HepG2 (cell line): ENCODE data around the gene NYAP1. TPM values are rescaled to one million over a fixed set of nuclear protein-coding genes. Genes with fewer than 3 reads are reported as not detected.

Experiments used
- DZIP1 ChIP-seq: sonication (generic); formaldehyde crosslinking; IDR thresholded peaks from 2 replicates; pipeline ENCODE4 v1.5.0; 2020; ENCODE audit warnings: mild to moderate bottlenecking, missing genetic modification reagents
- GABPA ChIP-seq, 2 experiments: IDR thresholded peaks; 2 replicates each; pipeline ENCODE4 v1.6.1; 2011 to 2016; ENCODE audit warnings: low read depth in 2 of 2, low read length in 1 of 2, missing biosample characterization in 1 of 2, missing genetic modification characterization in 1 of 2
- GABPB1 ChIP-seq: IDR thresholded peaks from 2 replicates; pipeline ENCODE4 v1.6.1; 2016; ENCODE audit warnings: mild to moderate bottlenecking, missing genetic modification reagents, moderate library complexity, missing compliant biosample characterization
- HDAC6 ChIP-seq: fragments of 200-600 bp; sonication (generic); IDR thresholded peaks from 2 replicates; pipeline ENCODE4 v1.7.0; 2017; ENCODE audit warnings: mild to moderate bottlenecking, antibody characterized with exemption, low read length, low read depth
- HIC2 ChIP-seq: sonication (generic); formaldehyde crosslinking; IDR thresholded peaks from 2 replicates; pipeline ENCODE4 v1.9.0; 2022; ENCODE audit warnings: low read depth, missing genetic modification reagents
- HIVEP1 ChIP-seq: sonication (generic); formaldehyde crosslinking; IDR thresholded peaks from 2 replicates; pipeline ENCODE4 v1.4.0; 2020; ENCODE audit warnings: mild to moderate bottlenecking, missing genetic modification reagents
- KDM2A ChIP-seq: sonication (generic); formaldehyde crosslinking; IDR thresholded peaks from 2 replicates; pipeline ENCODE4 v1.4.0; 2020; ENCODE audit warnings: low read depth, missing genetic modification reagents, borderline replicate concordance
- LCORL ChIP-seq, 2 experiments: fragments of 450-650 bp in 1 of 2; sonication (generic) in 1 of 2; formaldehyde crosslinking in 1 of 2; IDR thresholded peaks; 2 replicates each; pipeline versions ENCODE4 v1.5.0 to v1.6.1; 2017 to 2020; ENCODE audit warnings: antibody characterized with exemption in 1 of 2, missing genetic modification reagents in 1 of 2
- MIER3 ChIP-seq: IDR thresholded peaks from 2 replicates; pipeline ENCODE4 v1.6.1; 2016; ENCODE audit warnings: missing compliant biosample characterization, borderline replicate concordance
- PTBP1 ChIP-seq: fragments of 200-400 bp; formaldehyde crosslinking; IDR thresholded peaks from 2 replicates; pipeline ENCODE4 v1.6.1; 2018; ENCODE audit warnings: low read length, low read depth; ENCODE audit not compliant: poor library complexity, severe bottlenecking
- RBFOX2 ChIP-seq: fragments of 200-400 bp; formaldehyde crosslinking; IDR thresholded peaks from 2 replicates; pipeline ENCODE4 v1.6.1; 2017; ENCODE audit warnings: low read depth, mild to moderate bottlenecking, low read length
- SAP130 ChIP-seq: IDR thresholded peaks from 2 replicates; pipeline ENCODE4 v1.6.1; 2016; ENCODE audit warnings: low read depth
- TFAP4 ChIP-seq: sonication (generic); IDR thresholded peaks from 2 replicates; pipeline ENCODE4 v1.6.1; 2016; ENCODE audit warnings: low read depth, borderline replicate concordance
- XRCC5 ChIP-seq: fragments of 200-400 bp; formaldehyde crosslinking; optimal IDR thresholded peaks from 2 replicates; pipeline ENCODE3; 2017; ENCODE audit warnings: mild to moderate bottlenecking, low read length
- ZBTB33 ChIP-seq: sonication (generic); formaldehyde crosslinking; IDR thresholded peaks from 2 replicates; pipeline ENCODE4 v1.4.0; 2020; ENCODE audit warnings: missing genetic modification reagents
- ZNF34 ChIP-seq: sonication (generic); formaldehyde crosslinking; IDR thresholded peaks from 2 replicates; pipeline ENCODE4 v1.4.0; 2020; ENCODE audit warnings: mild to moderate bottlenecking, missing genetic modification reagents, borderline replicate concordance
- ZNF530 ChIP-seq: sonication (generic); formaldehyde crosslinking; IDR thresholded peaks from 2 replicates; pipeline ENCODE4 v1.5.0; 2020; ENCODE audit warnings: low read depth, mild to moderate bottlenecking, missing genetic modification reagents
- ZNF547 ChIP-seq: sonication (generic); formaldehyde crosslinking; IDR thresholded peaks from 2 replicates; pipeline ENCODE4 v1.5.1; 2020; ENCODE audit warnings: mild to moderate bottlenecking, missing genetic modification reagents
- ZNF788 ChIP-seq: sonication (generic); formaldehyde crosslinking; IDR thresholded peaks from 2 replicates; pipeline ENCODE4 v1.5.0; 2020; ENCODE audit warnings: mild to moderate bottlenecking, missing genetic modification reagents, borderline replicate concordance
- ZZZ3 ChIP-seq: sonication (generic); formaldehyde crosslinking; IDR thresholded peaks from 2 replicates; pipeline ENCODE4 v1.4.0; 2020; ENCODE audit warnings: missing genetic modification reagents, mild to moderate bottlenecking, borderline replicate concordance
- polyA plus RNA-seq, 8 experiments: library from polyadenylated mRNA; depleted of rRNA in 3 of 8; stranded (reverse) in 7 of 8; unstranded in 1 of 8; fragments of >200 nt; fragmentation: Illumina TruSeq in 4 of 8; extraction: Trizol in 4 of 8; gene quantifications; 2 replicates each; pipeline versions ENCODE4 v1.2.1 to v1.2.3, GENCODE V29; 2011 to 2016; ENCODE audit warnings: low read depth in 4 of 8, missing spikeins in 1 of 8, mixed read lengths in 1 of 8; ENCODE audit not compliant: insufficient read depth in 1 of 8
- total RNA-seq, 5 experiments: library from RNA; depleted of rRNA; stranded (reverse); fragments of >200 nt; fragmentation: Illumina TruSeq; extraction: Trizol; gene quantifications; 2 replicates each; pipeline ENCODE4 v1.2.3, GENCODE V29; 2016; ENCODE audit warnings: low read depth in 1 of 5

The NYAP1 gene
- total and polyA plus RNA-seq, 2 of the 13 experiments (the other 11 are each of a cell fraction or from before 2014, with no cell fraction given), result 0.15 to 0.46 TPM

GRCh38 chr7:100465702-100466311 lies 17.9 kb upstream of the NYAP1 start (continued):
- TF ChIP-seq GABPA (IDR thresholded peaks at IDR 0.05; ENCODE audit: low read depth, low read length) (peak; percentile 22; the same call in 1 of the 2 replicates), GABPA (CRISPR knock-in tag; IDR thresholded peaks at IDR 0.05; ENCODE audit: low read depth) (no peak), ZZZ3 (CRISPR knock-in tag) (no peak), ZNF34 (CRISPR knock-in tag) (no peak), LCORL (IDR thresholded peaks at IDR 0.05) (no peak), LCORL (CRISPR knock-in tag; IDR thresholded peaks at IDR 0.05) (0 out of 2 replicates have a peak, but pooled peaks have one; percentile 40), HIC2 (CRISPR knock-in tag) (peak; percentile 81), ZNF788 (CRISPR knock-in tag) (no peak), PTBP1 (no peak), TFAP4 (peak; percentile 72; the same call in 1 of the 2 replicates), XRCC5 (peak; percentile 77), SAP130 (CRISPR knock-in tag) (peak; percentile 52), ZNF547 (CRISPR knock-in tag) (no peak), GABPB1 (peak; percentile 59; the same call in 1 of the 2 replicates), RBFOX2 (0 out of 2 replicates have a peak, but pooled peaks have one; percentile 32), DZIP1 (CRISPR knock-in tag) (no peak), HIVEP1 (CRISPR knock-in tag) (no peak), ZBTB33 (CRISPR knock-in tag) (no peak; the same call in 1 of the 2 replicates), HDAC6 (no peak), ZNF530 (CRISPR knock-in tag) (no peak), KDM2A (CRISPR knock-in tag) (peak; percentile 75; the same call in 1 of the 2 replicates), MIER3 (CRISPR knock-in tag) (0 out of 2 replicates have a peak, but pooled peaks have one; percentile 43)
